Cardiac fibroblast (primary cell): Measurements from ENCODE around the gene CMKLR1.

Source experiments
- DNase-seq, 2 donors: peaks; one replicate each; pipeline versions ENCODE4 v3.0.0 to v3.0.0-alpha.2; 2010; ENCODE audit warnings: low read depth in 2 of 2
- H3K4me3 ChIP-seq, 2 donors: replicated peaks in 1 of 2; 1 replicate in 1 of 2; 2 replicates in 1 of 2; pipeline ENCODE4 v1.5.1; 2011; ENCODE audit warnings: low read depth in 2 of 2, low read length in 2 of 2, mild to moderate bottlenecking in 2 of 2, moderate library complexity in 1 of 2
- TF ChIP-seq, protein P1 (sequence below): IDR thresholded peaks from one replicate; pipeline ENCODE4 v1.5.1; 2011; ENCODE audit warnings: low read depth, mild to moderate bottlenecking, low read length, inconsistent platforms

CMKLR1 gene

DNA sequence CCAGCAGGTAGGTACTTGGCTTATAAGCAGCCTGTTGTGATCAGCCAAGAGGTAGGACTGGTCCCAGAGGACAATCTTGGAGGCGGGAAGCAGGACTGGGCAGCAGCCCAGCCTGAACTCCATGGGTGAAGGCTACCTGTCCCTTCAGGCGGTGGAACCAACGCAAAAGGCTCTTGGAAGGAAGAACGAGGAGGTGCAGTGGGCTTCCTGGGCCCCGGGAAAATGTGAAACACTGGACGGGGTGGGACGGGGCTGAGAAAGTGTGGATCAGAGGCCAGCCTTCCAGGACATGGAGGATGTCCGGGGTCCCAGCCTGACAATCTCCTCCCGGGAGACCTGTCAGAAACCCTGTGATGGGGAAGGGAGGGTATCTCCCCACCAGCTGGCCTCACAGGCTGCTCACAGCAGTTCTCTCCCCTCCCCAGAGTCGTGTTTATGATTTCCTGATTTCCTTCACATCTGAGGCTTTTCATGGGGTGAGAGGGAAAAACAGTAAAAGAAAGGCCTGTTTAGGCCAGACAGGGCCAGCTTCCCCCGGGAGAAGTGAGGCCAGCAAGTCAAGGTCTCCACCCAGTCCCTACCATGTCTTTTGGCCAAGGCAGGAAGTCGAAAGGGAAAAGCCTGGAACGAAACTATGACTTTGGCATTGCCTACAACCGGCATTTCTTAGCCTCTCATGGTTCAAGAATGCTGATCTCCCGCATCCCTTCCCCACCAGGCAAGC is 11.3 kb downstream of the CMKLR1 start:
- DNase-seq, result no peak
- TF ChIP-seq, protein P1, sequence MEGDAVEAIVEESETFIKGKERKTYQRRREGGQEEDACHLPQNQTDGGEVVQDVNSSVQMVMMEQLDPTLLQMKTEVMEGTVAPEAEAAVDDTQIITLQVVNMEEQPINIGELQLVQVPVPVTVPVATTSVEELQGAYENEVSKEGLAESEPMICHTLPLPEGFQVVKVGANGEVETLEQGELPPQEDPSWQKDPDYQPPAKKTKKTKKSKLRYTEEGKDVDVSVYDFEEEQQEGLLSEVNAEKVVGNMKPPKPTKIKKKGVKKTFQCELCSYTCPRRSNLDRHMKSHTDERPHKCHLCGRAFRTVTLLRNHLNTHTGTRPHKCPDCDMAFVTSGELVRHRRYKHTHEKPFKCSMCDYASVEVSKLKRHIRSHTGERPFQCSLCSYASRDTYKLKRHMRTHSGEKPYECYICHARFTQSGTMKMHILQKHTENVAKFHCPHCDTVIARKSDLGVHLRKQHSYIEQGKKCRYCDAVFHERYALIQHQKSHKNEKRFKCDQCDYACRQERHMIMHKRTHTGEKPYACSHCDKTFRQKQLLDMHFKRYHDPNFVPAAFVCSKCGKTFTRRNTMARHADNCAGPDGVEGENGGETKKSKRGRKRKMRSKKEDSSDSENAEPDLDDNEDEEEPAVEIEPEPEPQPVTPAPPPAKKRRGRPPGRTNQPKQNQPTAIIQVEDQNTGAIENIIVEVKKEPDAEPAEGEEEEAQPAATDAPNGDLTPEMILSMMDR, result no peak
- no peak overlapping the region for H3K4me3 ChIP-seq

DNA sequence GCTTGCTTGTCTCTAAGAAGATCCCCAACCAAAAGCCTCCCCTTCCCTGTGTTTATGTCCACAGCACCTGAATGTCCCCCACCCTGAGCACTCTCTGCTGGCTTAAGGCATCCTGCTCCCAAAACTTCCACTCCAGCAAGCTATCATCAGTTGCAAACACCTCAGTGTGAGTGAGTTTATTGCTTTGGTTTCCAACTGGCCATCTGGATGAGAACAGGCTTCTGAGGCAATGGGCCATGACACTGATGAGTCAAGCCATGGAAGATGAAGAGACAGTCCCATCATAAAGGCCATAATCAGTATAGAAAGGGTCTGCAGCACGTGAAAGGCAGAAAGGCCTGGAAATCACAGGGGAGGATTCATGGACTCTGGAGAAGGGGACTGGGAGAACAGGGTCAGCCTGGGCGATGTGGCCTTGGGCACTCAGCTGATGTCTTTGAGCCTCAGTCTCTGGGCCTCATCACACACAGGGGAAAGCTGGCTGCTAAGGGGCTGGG is 12.8 kb downstream of the CMKLR1 start:
- no peak overlapping the region for H3K4me3 ChIP-seq
- no peak for DNase-seq
- TF ChIP-seq, protein P1, result no peak

DNA sequence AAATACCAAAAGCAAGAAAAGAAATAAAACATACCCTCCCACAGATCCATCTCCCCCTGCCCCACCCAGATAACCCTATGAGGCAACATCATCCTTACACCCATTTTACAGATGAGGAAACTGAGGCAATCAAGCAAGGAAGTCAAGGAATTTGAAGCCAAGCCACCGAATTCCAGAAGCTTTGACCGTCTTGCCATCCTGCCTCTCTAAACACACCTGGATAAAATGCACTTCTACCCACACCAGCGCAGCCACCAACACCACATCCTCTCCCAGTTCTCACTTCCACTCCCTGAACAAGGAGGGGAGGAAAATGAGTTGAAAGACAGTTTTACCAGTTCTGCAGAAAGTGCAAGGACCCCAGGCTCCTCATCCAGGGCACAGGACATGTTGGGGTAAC is 13.6 kb downstream of the CMKLR1 start:
- DNase-seq, result no peak
- TF ChIP-seq, protein P1, result no peak
- no peak overlapping the region for H3K4me3 ChIP-seq

DNA sequence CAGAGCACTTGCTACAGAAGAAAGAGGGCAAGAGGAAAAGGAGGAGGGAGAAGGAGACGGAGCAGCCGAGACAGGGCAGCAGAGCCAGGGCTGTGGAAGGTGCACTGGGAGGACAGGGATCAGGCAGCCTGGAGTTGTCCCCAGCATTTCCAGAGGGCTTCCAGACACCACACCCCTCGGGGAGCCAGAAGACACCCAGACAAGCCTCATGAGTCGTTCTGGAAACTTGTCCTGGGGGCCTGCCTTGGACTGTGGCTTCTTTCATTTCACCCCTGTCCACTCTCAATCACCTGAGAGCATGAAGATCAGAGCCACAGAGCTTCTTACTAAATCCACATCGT is 14.1 kb downstream of the CMKLR1 start:
- no peak overlapping the region for H3K4me3 ChIP-seq
- DNase-seq, result no peak
- TF ChIP-seq, protein P1, result no peak

DNA sequence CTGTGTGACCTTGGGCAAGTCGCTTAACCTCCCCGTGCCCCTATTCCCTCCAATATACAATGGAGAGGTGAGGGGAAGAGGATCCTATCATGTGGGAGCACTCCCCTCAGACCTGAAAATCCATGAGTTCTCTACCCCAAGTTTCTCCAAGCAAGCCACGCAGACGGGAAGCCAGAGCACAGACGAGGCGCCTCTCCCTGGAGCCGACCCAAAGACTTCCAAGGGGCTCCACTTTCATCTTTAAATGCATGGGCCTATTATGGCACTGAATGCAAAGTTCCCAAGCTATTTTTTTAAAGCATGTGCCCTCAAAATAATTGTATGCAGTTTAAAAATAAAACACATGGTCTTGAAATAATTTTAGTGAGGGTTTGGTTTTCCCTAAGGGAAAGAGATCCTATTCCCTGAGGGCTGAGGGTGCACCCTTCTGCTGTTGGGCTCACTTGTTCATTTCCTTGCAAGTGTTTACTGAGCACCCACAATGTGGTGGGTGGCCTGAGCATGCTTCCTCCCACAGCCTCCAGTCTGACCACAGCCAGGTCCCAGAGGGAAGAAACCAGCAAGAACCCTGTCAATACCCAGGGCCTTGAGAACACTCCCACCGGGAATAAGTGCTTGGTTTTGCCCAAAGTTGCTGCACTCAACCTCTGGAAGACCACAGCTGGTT is 14.6 kb downstream of the CMKLR1 start:
- no peak for DNase-seq
- H3K4me3 ChIP-seq, result no peak overlapping the region
- TF ChIP-seq, protein P1, result no peak

DNA sequence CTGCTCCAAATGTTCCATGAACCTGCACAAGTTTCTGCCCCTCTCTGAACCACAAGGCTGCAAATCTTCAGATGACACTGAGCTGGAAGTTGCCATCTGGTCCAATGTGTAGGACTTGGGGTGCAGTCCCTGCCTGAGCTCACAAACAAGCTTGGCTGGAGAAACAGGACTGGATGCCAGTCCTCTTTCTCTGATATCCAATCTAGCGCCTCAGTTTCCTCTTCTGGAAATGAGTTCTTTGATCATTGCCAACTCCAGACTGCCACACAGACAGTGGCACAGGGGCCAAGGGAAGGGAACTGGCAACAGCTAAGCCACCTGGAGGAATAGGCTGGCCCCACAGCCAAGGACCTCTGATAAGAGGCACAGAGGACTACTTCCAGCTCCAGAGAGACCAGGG is 15.5 kb downstream of the CMKLR1 start:
- no peak for DNase-seq

More for the DNA sequence above, 15.5 kb downstream of the CMKLR1 start:
- H3K4me3 ChIP-seq, result no peak overlapping the region
- TF ChIP-seq, protein P1, result no peak
